Esophagus muscularis mucosa (tissue), 3 donors: ENCODE results near the gene DUSP12.

Experiments
- CTCF ChIP-seq, 3 experiments: fragments of 200-600 bp in 2 of 3; fragments of 450-650 bp in 1 of 3; sonication (generic) in 2 of 3; IDR thresholded peaks; one replicate each; pipeline ENCODE4 v1.5.1; 2017 to 2019; ENCODE audit warnings: antibody characterized with exemption in 3 of 3, mild to moderate bottlenecking in 2 of 3, moderate library complexity in 1 of 3
- POLR2A ChIP-seq: fragments of 450-650 bp; IDR thresholded peaks from one replicate; pipeline ENCODE4 v1.6.1; 2017; ENCODE audit warnings: antibody characterized with exemption, moderate library complexity, mild to moderate bottlenecking, low read depth

- TF ChIP-seq POLR2A = no peak
- TF ChIP-seq CTCF (IDR thresholded peaks at IDR 0.05) = no peak
Measured at GRCh38 chr1:161722406-161722805, 27.2 kb upstream of the DUSP12 start.
